ENCODE results near the gene NTNG2.

- TF ChIP-seq ZNF644 (tag; IDR thresholded peaks at IDR 0.05; ENCODE audit: low read depth) = no peak
- TF ChIP-seq CREBBP (IDR thresholded peaks at IDR 0.05; ENCODE audit: low read depth, low read length) = no peak
These were observed 99.0 kb downstream of the NTNG2 start for GRCh38 chr9:132260846-132261245.
